ENCODE results near the gene ASB1. TPM values are rescaled to one million over a fixed set of nuclear protein-coding genes. Genes with fewer than 3 reads are reported as not detected.

ASB1 gene
- total RNA-seq, 1 experiment from 2014 or later, result 46.0 TPM

GRCh38 chr2:238418999-238419546, 7.7 kb upstream of the ASB1 start:
- Mint-ChIP-seq H3K36me3 (ENCODE audit: insufficient read depth in 1 of 3, low read depth in 3 of 3) (peaks cover 8 to 18% (median 10%) of the 10 kb centered on the region in 3 experiments), H3K27me3 (ENCODE audit: low read depth) (no peaks in the 10 kb centered on the region; the same call in 1 of the 2 replicates), H3K4me1 (peaks cover 23 to 28% of the 10 kb centered on the region in 2 experiments), H3K27ac (no peak overlapping the region), H3K4me3 (no peak overlapping the region), H3K9me3 (peaks cover 14 to 16% of the 10 kb centered on the region in 2 experiments)
- Histone ChIP-seq H2BK15ac (ENCODE audit: low read depth, low read length) (no peak overlapping the region), H4K20me1 (ENCODE audit: control insufficient read depth, insufficient read depth, insufficient read length) (no peaks in the 10 kb centered on the region), H3K79me2 (ENCODE audit: insufficient read depth, low read length) (no peaks in the 10 kb centered on the region), H2AFZ (ENCODE audit: low read length) (no peak overlapping the region), H3K79me1 (ENCODE audit: insufficient read depth, low read depth, low read length, poor library complexity, severe bottlenecking) (no peaks in the 10 kb centered on the region), H3K23me2 (ENCODE audit: insufficient read length, low read depth, low read length, poor library complexity, severe bottlenecking) (no peaks in the 10 kb centered on the region), H4K91ac (ENCODE audit: insufficient read length, low read depth, low read length) (no peak overlapping the region), H3K56ac (ENCODE audit: insufficient read length, low read depth, low read length) (no peak overlapping the region), H2BK5ac (ENCODE audit: insufficient read length, low read length) (no peak overlapping the region), H4K8ac (replicated peaks; ENCODE audit: insufficient read length, low read depth, low read length) (no peak overlapping the region), H2AK5ac (ENCODE audit: insufficient read length, low read length) (no peak overlapping the region), H3K14ac (ENCODE audit: insufficient read depth, low read length) (no peak overlapping the region), H3K4me1 (ENCODE audit: insufficient read depth, low read length) (no peaks in the 10 kb centered on the region; the same call in 1 of the 2 replicates), H3T11ph (ENCODE audit: low read length) (no peak overlapping the region), H3K9me3 (ENCODE audit: control insufficient read depth, low read depth, low read length) (no peaks in the 10 kb centered on the region), H2BK120ac (ENCODE audit: low read depth, low read length, poor library complexity, severe bottlenecking) (no peak overlapping the region), H3K27me3 (ENCODE audit: insufficient read depth, low read length) (no peaks in the 10 kb centered on the region), H3K4me2 (ENCODE audit: insufficient read depth, insufficient read length, low read length) (no peak overlapping the region), H2BK20ac (ENCODE audit: low read depth, low read length, poor library complexity, severe bottlenecking) (no peak overlapping the region), H2BK12ac (ENCODE audit: insufficient read length, low read depth, low read length) (no peak overlapping the region), H3K9ac (ENCODE audit: extremely low read depth, insufficient read length, low read length) (no peak overlapping the region), H3K4ac (ENCODE audit: low read depth, low read length) (no peak overlapping the region), H3K18ac (ENCODE audit: insufficient read length, low read depth, low read length) (no peak overlapping the region), H4K5ac (ENCODE audit: insufficient read length, low read depth, low read length) (no peak overlapping the region), H3K27ac (ENCODE audit: insufficient read length, low read depth, low read length) (no peak overlapping the region), H3K23ac (ENCODE audit: insufficient read length, low read depth, low read length) (no peak overlapping the region)
- no peak for DNase-seq
- WGBS (ENCODE audit: extremely low coverage, insufficient read length, low lambda C conversion rate), result no CpG with 5 or more reads among the region's 2 CpGs
- no peak for TF ChIP-seq CTCF (conservative IDR thresholded peaks at IDR 0.05)
